GM10248 (cell line): ENCODE measurements around the gene TRIM38.

ENCODE experiments used
- CTCF ChIA-PET: fragments of 300-600 bp; sonication (Branson Sonifier 250); formaldehyde crosslinking; extraction: SDS; loops from one replicate; lab custom pipeline; 2021; ENCODE audit warnings: antibody characterized with exemption; lab: Yijun Ruan, JAX
- POLR2A ChIA-PET: fragments of 350-650 bp; sonication (Branson Sonifier 250); formaldehyde crosslinking; extraction: SDS; loops from one replicate; lab custom pipeline; 2020; ENCODE audit warnings: antibody characterized with exemption; lab: Yijun Ruan, JAX
- DNase-seq: peaks from one replicate; pipeline ENCODE4 v3.0.0; 2012; ENCODE audit errors: extremely low spot score
- TF ChIP-seq, protein P1 (sequence below): IDR thresholded peaks from 2 replicates; pipeline ENCODE4 v1.5.1; 2012; ENCODE audit warnings: mild to moderate bottlenecking, low read depth; ENCODE audit errors: extremely low read depth, missing control alignments, control extremely low read depth

TRIM38 gene

DNA sequence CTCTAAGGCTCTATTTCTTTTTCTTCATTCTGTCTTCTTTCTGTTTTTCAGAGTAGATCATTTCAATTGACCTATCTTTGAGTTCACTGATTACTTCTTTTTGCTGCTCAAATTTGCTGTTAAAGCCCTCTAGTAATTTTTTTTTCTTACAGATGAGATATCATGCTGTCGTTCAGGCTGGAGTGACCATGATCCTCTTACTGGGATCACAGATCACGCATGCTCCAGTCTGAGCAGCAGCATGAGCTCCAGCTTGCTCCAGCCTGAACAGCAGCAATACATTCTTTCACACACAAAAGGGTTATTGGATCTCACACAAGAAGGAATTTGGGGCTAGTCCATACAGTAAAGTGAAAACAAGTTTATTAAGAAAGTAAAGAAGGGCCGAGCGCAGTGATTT is 12.3 kb upstream of the TRIM38 start:
- POLR2A ChIA-PET = no interaction called here
- CTCF ChIA-PET = interaction anchor here (1.0 to 1.2 kb wide), 2 partner anchors 9 to 10 kb away, joined by 3 read pairs; no protein-coding TSS in a partner anchor
- no peak for DNase-seq
- TF ChIP-seq, protein P1, sequence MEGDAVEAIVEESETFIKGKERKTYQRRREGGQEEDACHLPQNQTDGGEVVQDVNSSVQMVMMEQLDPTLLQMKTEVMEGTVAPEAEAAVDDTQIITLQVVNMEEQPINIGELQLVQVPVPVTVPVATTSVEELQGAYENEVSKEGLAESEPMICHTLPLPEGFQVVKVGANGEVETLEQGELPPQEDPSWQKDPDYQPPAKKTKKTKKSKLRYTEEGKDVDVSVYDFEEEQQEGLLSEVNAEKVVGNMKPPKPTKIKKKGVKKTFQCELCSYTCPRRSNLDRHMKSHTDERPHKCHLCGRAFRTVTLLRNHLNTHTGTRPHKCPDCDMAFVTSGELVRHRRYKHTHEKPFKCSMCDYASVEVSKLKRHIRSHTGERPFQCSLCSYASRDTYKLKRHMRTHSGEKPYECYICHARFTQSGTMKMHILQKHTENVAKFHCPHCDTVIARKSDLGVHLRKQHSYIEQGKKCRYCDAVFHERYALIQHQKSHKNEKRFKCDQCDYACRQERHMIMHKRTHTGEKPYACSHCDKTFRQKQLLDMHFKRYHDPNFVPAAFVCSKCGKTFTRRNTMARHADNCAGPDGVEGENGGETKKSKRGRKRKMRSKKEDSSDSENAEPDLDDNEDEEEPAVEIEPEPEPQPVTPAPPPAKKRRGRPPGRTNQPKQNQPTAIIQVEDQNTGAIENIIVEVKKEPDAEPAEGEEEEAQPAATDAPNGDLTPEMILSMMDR = no peak

DNA sequence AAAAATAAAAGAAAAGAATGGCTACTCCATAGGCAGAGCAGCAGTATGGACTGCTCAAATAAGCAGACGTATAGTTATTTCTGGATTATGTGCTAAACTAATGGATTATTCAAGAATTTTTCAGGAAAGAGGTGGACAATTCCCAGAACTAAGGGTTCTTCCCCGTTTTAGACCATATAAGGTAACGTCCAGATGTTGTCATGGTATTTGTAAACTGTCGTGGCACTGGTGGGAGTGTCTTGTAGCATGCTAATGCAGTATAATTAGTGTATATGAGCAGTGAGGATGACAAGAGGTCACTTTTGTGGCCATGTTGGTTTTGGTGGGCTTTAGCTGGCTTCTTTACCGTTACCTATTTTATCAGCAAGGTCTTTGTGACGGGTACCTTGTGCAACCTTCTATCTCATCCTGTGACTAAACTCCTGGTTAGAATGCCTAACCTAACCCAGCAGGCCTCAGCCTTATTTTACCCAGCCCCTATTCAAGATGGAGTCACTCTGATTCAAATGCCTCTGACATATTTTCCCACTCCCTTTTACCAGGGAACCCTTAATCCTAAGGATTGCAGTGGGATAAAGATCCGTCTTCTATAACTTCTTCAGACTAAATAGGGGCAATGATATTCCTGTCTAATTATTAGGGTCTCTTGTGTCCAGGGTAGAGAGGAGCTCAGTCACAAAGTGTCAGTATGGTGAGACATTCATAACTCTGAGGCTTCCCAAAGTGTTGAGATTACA is 11.1 kb upstream of the TRIM38 start:
- POLR2A ChIA-PET = no interaction called here
- CTCF ChIA-PET = interaction anchor here (1.6 kb wide), 1 partner anchor 11 kb away, joined by 5 read pairs; the partner anchor contains the start of gene TRIM38
- no peak for DNase-seq
- TF ChIP-seq, protein P1 = no peak

DNA sequence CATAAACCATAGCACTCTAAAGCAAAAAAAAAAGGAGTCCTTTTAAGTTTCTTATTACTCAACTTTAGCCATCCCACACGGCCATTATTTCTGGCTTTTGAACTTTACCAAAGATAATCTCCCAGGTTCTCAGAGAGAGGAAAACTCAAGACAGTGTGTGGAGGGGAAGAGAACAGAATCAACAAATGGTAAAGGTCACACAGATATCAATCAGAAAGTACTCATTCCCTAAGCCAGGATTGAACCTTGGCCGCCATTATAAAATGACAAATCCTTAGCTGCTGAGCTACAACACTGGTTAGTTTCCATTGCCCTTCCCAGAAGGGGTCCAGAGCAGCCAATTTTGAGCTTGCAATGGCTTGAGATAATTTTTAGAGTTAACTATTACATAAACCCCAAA is 10.1 kb upstream of the TRIM38 start:
- TF ChIP-seq, protein P1 = no peak
- ChIA-PET CTCF (interaction anchor here (1.0 to 1.6 kb wide), 2 partner anchors 8 to 10 kb away, joined by 3 to 5 read pairs; partner anchors contain the start of gene TRIM38), POLR2A (no interaction called here)
- no peak for DNase-seq

DNA sequence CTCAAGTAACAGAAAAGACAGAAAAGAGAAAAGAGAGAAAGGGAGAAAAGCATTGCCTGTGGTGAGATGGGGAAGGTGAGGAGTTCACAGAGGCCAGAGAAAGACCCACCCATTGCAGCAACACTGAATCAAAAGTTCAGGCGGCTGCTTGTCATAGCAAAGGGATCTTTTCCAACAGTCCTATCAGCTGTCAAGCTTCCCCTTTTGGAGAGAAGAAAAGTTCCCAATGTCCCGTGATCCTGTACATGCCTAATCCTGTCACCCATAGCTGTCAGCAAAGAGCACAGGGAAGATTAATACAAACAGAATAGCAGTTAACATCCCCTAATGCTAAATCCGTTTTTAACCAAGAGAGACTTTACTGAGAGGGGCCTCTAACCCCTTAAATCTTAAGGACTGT is 8.9 kb upstream of the TRIM38 start:
- ChIA-PET CTCF (no interaction called here), POLR2A (no interaction called here)
- DNase-seq = no peak
- TF ChIP-seq, protein P1 = no peak

DNA sequence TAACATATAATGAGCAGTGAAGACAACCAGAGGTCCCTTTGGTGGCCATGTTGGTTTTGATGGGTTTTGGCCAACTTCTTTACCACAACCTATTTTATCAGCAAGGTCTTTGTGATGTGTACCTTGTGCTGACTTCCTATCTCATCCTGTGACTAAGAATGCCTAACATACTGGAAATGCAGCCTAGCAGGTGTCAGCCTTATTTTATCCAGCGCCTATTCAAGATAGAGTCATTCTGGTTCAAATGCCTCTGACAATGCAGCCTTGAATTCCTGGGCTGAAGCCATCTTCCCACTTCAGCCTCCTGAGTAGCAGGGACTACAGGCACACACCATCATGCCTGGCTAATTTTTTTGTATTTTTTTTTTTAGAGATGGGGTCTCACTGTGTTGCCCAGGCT is 7.8 kb upstream of the TRIM38 start:
- DNase-seq = no peak
- ChIA-PET POLR2A (no interaction called here), CTCF (no interaction called here)
- TF ChIP-seq, protein P1 = no peak

DNA sequence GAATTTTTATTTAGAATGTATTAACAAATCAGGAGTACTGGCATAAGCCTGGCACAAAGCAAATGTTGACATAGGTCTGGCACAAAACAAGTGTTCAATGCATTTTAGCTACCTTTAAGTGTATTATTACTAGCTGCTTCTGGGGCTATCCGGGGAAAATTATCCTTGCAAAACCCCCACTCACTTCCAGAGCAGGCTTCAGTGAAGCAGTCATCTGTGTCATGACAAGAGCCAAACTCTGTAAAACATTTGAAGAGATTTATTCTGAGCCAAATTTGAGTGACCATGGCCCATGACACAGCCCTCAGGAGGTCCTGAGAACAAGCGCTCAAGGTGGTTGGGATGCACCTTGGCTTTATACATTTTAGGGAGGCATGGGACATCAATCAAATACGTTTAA is 6.4 kb upstream of the TRIM38 start:
- CTCF ChIA-PET = interaction anchor here (1.6 kb wide), 1 partner anchor 36 kb away, joined by 5 read pairs; no protein-coding TSS in a partner anchor
- no peak for DNase-seq
- TF ChIP-seq, protein P1 = no peak
- POLR2A ChIA-PET = interaction anchor here (0.6 kb wide), 1 partner anchor 24 kb away, joined by 3 read pairs; no protein-coding TSS in a partner anchor
